Fibroblast of lung (primary cell): Measurements from ENCODE around the gene PGAM1. TPM values are rescaled to one million over a fixed set of nuclear protein-coding genes. Genes with fewer than 3 reads are reported as not detected.

ENCODE experiments used
- DNase-seq, 2 donors: peaks; one replicate each; pipeline versions ENCODE4 v3.0.0 to v3.0.0-alpha.2; 2010; ENCODE audit warnings: low read depth in 2 of 2
- H2AFZ ChIP-seq: 2 replicates; pipeline ENCODE4 v1.5.1; 2012; ENCODE audit warnings: low read length, control low read depth, inconsistent platforms
- H3K27ac ChIP-seq: 2 replicates; pipeline ENCODE4 v1.5.1; 2011; ENCODE audit warnings: low read length, control low read depth; ENCODE audit not compliant: insufficient read depth
- H3K27me3 ChIP-seq: 2 replicates; pipeline ENCODE4 v1.5.1; 2011; ENCODE audit warnings: mild to moderate bottlenecking, low read length; ENCODE audit not compliant: control insufficient read depth, insufficient read depth
- H3K36me3 ChIP-seq: 2 replicates; pipeline ENCODE4 v1.5.1; 2011; ENCODE audit warnings: low read length; ENCODE audit not compliant: control insufficient read depth, insufficient read depth
- H3K4me1 ChIP-seq: 2 replicates; pipeline ENCODE4 v1.5.1; 2011; ENCODE audit warnings: low read length; ENCODE audit not compliant: control insufficient read depth, insufficient read depth; ENCODE audit errors: extremely low read depth
- H3K4me2 ChIP-seq: 2 replicates; pipeline ENCODE4 v1.5.1; 2011; ENCODE audit warnings: low read length, control low read depth; ENCODE audit not compliant: insufficient read depth; ENCODE audit errors: extremely low read depth
- H3K4me3 ChIP-seq, 4 experiments: fragments of 200-600 bp in 1 of 4; sonication (generic) in 1 of 4; replicated peaks in 1 of 4; 2 replicates each; pipeline ENCODE4 v1.5.1; 2011 to 2016; ENCODE audit warnings: low read length in 4 of 4, low read depth in 3 of 4, mild to moderate bottlenecking in 3 of 4, control low read depth in 2 of 4, inconsistent platforms in 1 of 4, mixed read lengths in 1 of 4; ENCODE audit not compliant: insufficient read depth in 1 of 4; ENCODE audit errors: control extremely low read depth in 1 of 4
- H3K79me2 ChIP-seq: 2 replicates; pipeline ENCODE4 v1.5.1; 2012; ENCODE audit warnings: mild to moderate bottlenecking, low read length, inconsistent platforms; ENCODE audit not compliant: control insufficient read depth, insufficient read depth
- H3K9ac ChIP-seq: 2 replicates; pipeline ENCODE4 v1.5.1; 2011; ENCODE audit warnings: mild to moderate bottlenecking, low read length, control low read depth; ENCODE audit not compliant: insufficient read depth
- H3K9me3 ChIP-seq: 2 replicates; pipeline ENCODE4 v1.5.1; 2012; ENCODE audit warnings: low read depth, low read length; ENCODE audit not compliant: control insufficient read depth, insufficient read depth
- H4K20me1 ChIP-seq: 2 replicates; pipeline ENCODE4 v1.5.1; 2011; ENCODE audit warnings: low read length; ENCODE audit not compliant: control insufficient read depth, insufficient read depth; ENCODE audit errors: extremely low read depth
- EZH2 ChIP-seq: IDR thresholded peaks from 2 replicates; pipeline ENCODE4 v1.5.1; 2012; ENCODE audit warnings: low read length, control low read depth, mild to moderate bottlenecking; ENCODE audit errors: missing control alignments
- polyA plus RNA-seq, 2 donors: library from polyadenylated mRNA; depleted of rRNA in 1 of 2; stranded (reverse) in 1 of 2; unstranded in 1 of 2; fragments of >200 nt; gene quantifications; 2 replicates each; pipeline ENCODE4 v1.2.1, GENCODE V29; 2011 to 2012; ENCODE audit warnings: missing spikeins in 1 of 2
- total RNA-seq: library from RNA; depleted of rRNA; stranded (reverse); fragments of >200 nt; gene quantifications from 2 replicates; pipeline ENCODE4 v1.2.1, GENCODE V29; 2014
- TF ChIP-seq, protein P1 (sequence below), 2 donors: IDR thresholded peaks in 1 of 2; conservative IDR thresholded peaks in 1 of 2; 1 replicate in 1 of 2; 2 replicates in 1 of 2; pipeline ENCODE4 v1.5.1; 2011 to 2012; ENCODE audit warnings: low read length in 2 of 2, control low read depth in 1 of 2, inconsistent platforms in 1 of 2, low read depth in 1 of 2, mild to moderate bottlenecking in 1 of 2

PGAM1 gene
- total and polyA plus RNA-seq, 2 donors (not counting 1 experiment from before 2014, with no cell fraction given) = 209 to 498 TPM

DNA sequence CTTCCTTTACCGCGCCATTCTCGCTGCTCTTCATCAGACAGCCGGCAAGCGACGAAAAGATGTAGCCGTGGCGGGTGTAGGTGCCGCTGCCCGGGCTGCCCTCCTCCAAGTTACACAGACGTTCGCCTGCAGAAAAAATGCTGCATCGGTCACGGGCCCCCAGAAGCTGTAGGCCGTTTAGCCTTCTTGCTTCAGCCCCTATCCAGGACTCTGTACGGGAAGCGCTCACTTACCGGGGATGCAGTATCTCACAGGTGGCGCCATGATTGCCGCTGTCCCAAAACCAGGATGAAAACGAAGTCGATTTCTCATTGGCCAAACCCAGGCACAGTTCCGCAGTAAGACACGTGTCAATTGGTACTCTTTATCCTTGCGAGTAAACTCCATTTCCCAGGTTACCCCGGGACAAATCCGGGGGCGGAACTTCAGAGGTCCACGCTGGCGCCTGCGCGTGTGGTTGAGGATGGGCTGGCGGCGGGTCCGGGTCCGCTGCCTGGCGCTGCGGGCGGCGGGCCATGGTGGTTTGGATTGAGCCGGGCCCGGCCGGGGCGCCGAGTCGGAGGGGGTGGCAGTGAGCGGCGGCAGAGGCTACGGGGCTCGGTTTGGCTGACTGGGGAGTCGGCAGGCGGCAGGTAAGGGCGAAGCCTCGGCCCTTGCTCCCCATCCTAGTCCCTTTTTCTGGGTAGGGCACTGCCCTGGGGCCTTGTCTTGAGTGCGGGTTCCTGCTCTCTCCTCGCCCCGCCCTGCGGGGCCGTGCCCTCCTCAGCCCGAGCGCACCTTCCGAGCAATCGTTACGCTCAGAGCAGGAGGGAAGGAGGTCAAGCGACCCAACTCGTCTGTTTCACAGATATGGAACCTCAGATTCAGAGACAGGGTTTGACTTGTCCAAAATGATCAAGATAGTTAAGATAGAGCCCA is 20.0 kb downstream of the PGAM1 start, which contains the start of the genes EXOSC1 and ZDHHC16:
Gene EXOSC1, minus strand, starts transcription at position 285 of the 918 bp plus-strand sequence. Its CDS starts 21 bp downstream, at position 264.
Gene ZDHHC16, plus strand, starts transcription at position 454 of the 918 bp plus-strand sequence. CDS start 5,501 bp downstream, outside the sequence.
- Histone ChIP-seq H2AFZ (peak within 1 kb of the TSS; percentile 96), H4K20me1 (no peaks in the 10 kb centered on the region), H3K79me2 (peaks cover 50% of the 10 kb centered on the region), H3K27ac (peak within 1 kb of the TSS; percentile 66), H3K4me2 (peak within 1 kb of the TSS; percentile 94), H3K9me3 (no peaks in the 10 kb centered on the region), H3K27me3 (no peaks in the 10 kb centered on the region), H3K4me1 (no peaks in the 10 kb centered on the region), H3K4me3 (peak within 1 kb of the TSS; percentile 87 to 97 (median 94)), H3K36me3 (peaks cover 3% of the 10 kb centered on the region), H3K9ac (peak within 1 kb of the TSS; percentile 80)
- peak; percentile 95 to 98 for DNase-seq
- TF ChIP-seq, protein P1, sequence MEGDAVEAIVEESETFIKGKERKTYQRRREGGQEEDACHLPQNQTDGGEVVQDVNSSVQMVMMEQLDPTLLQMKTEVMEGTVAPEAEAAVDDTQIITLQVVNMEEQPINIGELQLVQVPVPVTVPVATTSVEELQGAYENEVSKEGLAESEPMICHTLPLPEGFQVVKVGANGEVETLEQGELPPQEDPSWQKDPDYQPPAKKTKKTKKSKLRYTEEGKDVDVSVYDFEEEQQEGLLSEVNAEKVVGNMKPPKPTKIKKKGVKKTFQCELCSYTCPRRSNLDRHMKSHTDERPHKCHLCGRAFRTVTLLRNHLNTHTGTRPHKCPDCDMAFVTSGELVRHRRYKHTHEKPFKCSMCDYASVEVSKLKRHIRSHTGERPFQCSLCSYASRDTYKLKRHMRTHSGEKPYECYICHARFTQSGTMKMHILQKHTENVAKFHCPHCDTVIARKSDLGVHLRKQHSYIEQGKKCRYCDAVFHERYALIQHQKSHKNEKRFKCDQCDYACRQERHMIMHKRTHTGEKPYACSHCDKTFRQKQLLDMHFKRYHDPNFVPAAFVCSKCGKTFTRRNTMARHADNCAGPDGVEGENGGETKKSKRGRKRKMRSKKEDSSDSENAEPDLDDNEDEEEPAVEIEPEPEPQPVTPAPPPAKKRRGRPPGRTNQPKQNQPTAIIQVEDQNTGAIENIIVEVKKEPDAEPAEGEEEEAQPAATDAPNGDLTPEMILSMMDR (conservative IDR thresholded peaks at IDR 0.05 in 1 of 2, IDR thresholded peaks at IDR 0.05 in 1 of 2; ENCODE audit: low read depth in 1 of 2, low read length in 2 of 2) = no peak
- no peak for TF ChIP-seq EZH2

DNA sequence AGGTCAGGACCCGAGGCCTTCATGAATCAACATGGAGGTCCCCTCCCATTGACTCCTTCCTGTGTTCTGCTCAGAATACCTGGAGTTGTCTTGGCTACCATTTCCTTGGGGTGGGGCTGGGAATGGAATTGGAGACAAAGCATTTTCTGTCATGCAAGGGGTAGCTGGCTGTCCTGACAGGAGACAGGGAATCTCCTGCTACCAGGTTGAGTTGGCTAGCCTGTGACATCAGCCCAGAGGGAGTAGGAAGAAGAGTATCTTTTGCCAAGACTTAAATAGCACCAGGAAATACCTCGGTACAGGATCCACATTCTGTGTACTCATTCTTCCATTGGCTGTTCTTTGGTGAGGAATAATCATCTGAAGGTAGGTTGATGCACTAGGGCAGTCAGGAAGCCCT is 24.8 kb downstream of the PGAM1 start:
- Histone ChIP-seq H3K27me3 (no peaks in the 10 kb centered on the region), H4K20me1 (no peaks in the 10 kb centered on the region), H3K9ac (no peak overlapping the region), H3K9me3 (no peaks in the 10 kb centered on the region), H3K4me2 (no peak overlapping the region), H3K4me1 (no peaks in the 10 kb centered on the region), H3K27ac (no peak overlapping the region), H3K79me2 (peaks cover 62% of the 10 kb centered on the region), H3K4me3 (no peak overlapping the region), H3K36me3 (peaks cover 15% of the 10 kb centered on the region), H2AFZ (no peak overlapping the region)
- TF ChIP-seq EZH2 = no peak
- TF ChIP-seq, protein P1 (conservative IDR thresholded peaks at IDR 0.05 in 1 of 2, IDR thresholded peaks at IDR 0.05 in 1 of 2; ENCODE audit: low read depth in 1 of 2, low read length in 2 of 2) = no peak
- peak in 1 of 2 donors; percentile 24 for DNase-seq

DNA sequence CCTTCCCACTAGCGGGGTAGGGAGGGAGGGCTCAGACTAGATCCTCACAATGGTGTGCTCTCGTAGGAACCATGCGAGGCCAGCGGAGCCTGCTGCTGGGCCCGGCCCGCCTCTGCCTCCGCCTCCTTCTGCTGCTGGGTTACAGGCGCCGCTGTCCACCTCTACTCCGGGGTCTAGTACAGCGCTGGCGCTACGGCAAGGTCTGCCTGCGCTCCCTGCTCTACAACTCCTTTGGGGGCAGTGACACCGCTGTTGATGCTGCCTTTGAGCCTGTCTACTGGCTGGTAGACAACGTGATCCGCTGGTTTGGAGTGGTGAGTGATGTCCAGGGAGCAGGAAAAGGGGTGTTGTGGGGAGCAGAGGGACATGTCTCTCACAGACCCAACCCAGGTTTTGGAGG is 25.6 kb downstream of the PGAM1 start:
- no peak overlapping the region for H3K4me2 ChIP-seq
- H3K27me3 ChIP-seq = no peaks in the 10 kb centered on the region
- H3K9ac ChIP-seq = no peak overlapping the region
- H3K36me3 ChIP-seq = peaks cover 15% of the 10 kb centered on the region
- no peak for DNase-seq
- no peak overlapping the region for H2AFZ ChIP-seq
- H3K9me3 ChIP-seq = no peaks in the 10 kb centered on the region
- H4K20me1 ChIP-seq = no peaks in the 10 kb centered on the region
- H3K27ac ChIP-seq = no peak overlapping the region
- H3K79me2 ChIP-seq = peaks cover 57% of the 10 kb centered on the region
- no peak overlapping the region for H3K4me3 ChIP-seq
- TF ChIP-seq EZH2 = no peak
- TF ChIP-seq, protein P1 (conservative IDR thresholded peaks at IDR 0.05 in 1 of 2, IDR thresholded peaks at IDR 0.05 in 1 of 2; ENCODE audit: low read depth in 1 of 2, low read length in 2 of 2) = no peak
- H3K4me1 ChIP-seq = no peaks in the 10 kb centered on the region
